Upper lobe of right lung (tissue), 1 donor: ENCODE results near the gene RIPOR2. TPM values are rescaled to one million over a fixed set of nuclear protein-coding genes. Genes with fewer than 3 reads are reported as not detected.

ENCODE experiments used
- ATAC-seq: fragments of 200-7000 bp; cut with Tn5 transposase; one replicate; pipeline ENCODE4 v1.9.1; 2020; ENCODE audit warnings: mild to moderate bottlenecking, moderate library complexity
- DNase-seq: peaks from one replicate; pipeline ENCODE4 v3.0.0-alpha.2; 2020
- H3K27ac ChIP-seq: fragments of 200-600 bp; one replicate; pipeline ENCODE4 v1.8.0; 2022
- H3K27me3 ChIP-seq: fragments of 200-600 bp; one replicate; pipeline ENCODE4 v1.8.0; 2022; ENCODE audit warnings: mild to moderate bottlenecking
- H3K36me3 ChIP-seq: fragments of 200-600 bp; one replicate; pipeline ENCODE4 v1.8.0; 2022
- H3K4me1 ChIP-seq: fragments of 200-600 bp; one replicate; pipeline ENCODE4 v1.8.0; 2022
- H3K4me3 ChIP-seq: fragments of 200-600 bp; one replicate; pipeline ENCODE4 v1.8.0; 2022; ENCODE audit warnings: mild to moderate bottlenecking
- H3K9me3 ChIP-seq: fragments of 200-600 bp; one replicate; pipeline ENCODE4 v1.8.0; 2022
- CTCF ChIP-seq: fragments of 200-600 bp; IDR thresholded peaks from one replicate; pipeline ENCODE4 v1.8.0; 2022; ENCODE audit warnings: antibody characterized with exemption
- intact Hi-C: fragments of 100-400 bp; cut with DNase I; formaldehyde crosslinking; loops from one replicate; pipeline ENCODE4 v1.11.0; 2022
- total RNA-seq: library from RNA; stranded (reverse); fragmentation: NEBNext Ultra II Directional; extraction: Animal tissue kit (Norgen Biotek cat#: 25700); gene quantifications from one replicate; pipeline ENCODE4 v1.2.1, GENCODE V29; 2021
- donor health status: DM: no; HTN: yes; CAD: no; lungs with severe emphysema.

RIPOR2 gene
- total RNA-seq, 1 donor from 2014 or later = 25.6 TPM

- intact Hi-C loops = no loop called here
- no peak overlapping the region for H3K27ac ChIP-seq
- ATAC-seq (no peak), DNase-seq (no peak)
- no peak overlapping the region for H3K4me3 ChIP-seq
- no peaks in the 10 kb centered on the region for H3K27me3 ChIP-seq
- TF ChIP-seq CTCF = no peak
- no peaks in the 10 kb centered on the region for H3K36me3 ChIP-seq
- no peaks in the 10 kb centered on the region for H3K9me3 ChIP-seq
- no peaks in the 10 kb centered on the region for H3K4me1 ChIP-seq
These were observed 33.6 kb upstream of the RIPOR2 start for GRCh38 chr6:24969343-24969860.

- DNase-seq (no peak), ATAC-seq (no peak)
- no peaks in the 10 kb centered on the region for H3K9me3 ChIP-seq
- no peak overlapping the region for H3K27ac ChIP-seq
- no peaks in the 10 kb centered on the region for H3K4me1 ChIP-seq
- no peak for TF ChIP-seq CTCF
- no peaks in the 10 kb centered on the region for H3K36me3 ChIP-seq
- H3K4me3 ChIP-seq = no peak overlapping the region
- intact Hi-C loops = no loop called here
- no peaks in the 10 kb centered on the region for H3K27me3 ChIP-seq
These were observed 33.0 kb upstream of the RIPOR2 start for GRCh38 chr6:24968783-24969182.

DNA sequence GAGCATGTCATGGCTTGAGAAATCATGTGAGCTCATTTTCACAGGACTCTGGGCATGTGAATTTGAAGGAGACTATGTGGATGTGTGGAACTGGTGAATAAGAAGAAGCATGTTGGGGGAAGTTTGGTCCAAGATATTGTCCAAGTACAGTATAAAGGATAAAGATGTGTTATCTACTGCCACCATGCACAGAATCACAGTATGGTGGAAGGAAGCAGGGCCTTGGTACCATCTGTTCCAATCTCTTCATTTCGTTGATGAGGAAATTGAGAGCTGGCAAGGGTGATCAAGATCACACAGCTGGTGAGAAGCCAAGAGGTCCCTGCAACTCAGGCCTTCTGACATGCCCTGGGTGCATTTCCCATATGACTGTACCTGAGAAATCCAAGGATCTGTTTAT, 31.5 kb upstream of the RIPOR2 start:
- H3K4me3 ChIP-seq = no peak overlapping the region
- TF ChIP-seq CTCF = no peak
- intact Hi-C loops = no loop called here
- no peak overlapping the region for H3K27ac ChIP-seq
- ATAC-seq (no peak), DNase-seq (no peak)
- no peaks in the 10 kb centered on the region for H3K9me3 ChIP-seq
- H3K36me3 ChIP-seq = no peaks in the 10 kb centered on the region
- H3K27me3 ChIP-seq = no peaks in the 10 kb centered on the region
- no peaks in the 10 kb centered on the region for H3K4me1 ChIP-seq

DNA sequence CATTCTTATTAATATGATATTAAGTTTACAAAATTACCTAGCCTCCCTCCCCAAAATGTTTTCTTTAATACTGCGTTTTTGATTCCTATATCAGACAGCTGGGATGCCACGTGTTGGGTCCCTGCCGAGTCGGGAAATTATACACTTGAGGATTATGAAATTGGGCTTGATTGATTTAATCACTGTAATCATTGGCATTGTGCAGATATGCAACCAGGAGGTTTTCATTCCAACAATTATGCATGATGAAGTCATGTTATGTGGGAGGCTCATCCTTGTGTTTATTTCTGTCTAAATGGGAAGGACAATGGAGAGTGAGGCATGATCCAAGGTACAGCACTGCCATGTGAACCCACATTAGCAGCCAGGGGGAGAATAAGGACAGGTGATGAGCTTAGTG, 30.6 kb upstream of the RIPOR2 start:
- DNase-seq (no peak), ATAC-seq (no peak)
- H3K4me3 ChIP-seq = no peak overlapping the region
- no peak for TF ChIP-seq CTCF
- H3K4me1 ChIP-seq = no peaks in the 10 kb centered on the region
- H3K27ac ChIP-seq = no peak overlapping the region
- no peaks in the 10 kb centered on the region for H3K9me3 ChIP-seq
- no peaks in the 10 kb centered on the region for H3K27me3 ChIP-seq
- H3K36me3 ChIP-seq = no peaks in the 10 kb centered on the region
- intact Hi-C loops = no loop called here

DNA sequence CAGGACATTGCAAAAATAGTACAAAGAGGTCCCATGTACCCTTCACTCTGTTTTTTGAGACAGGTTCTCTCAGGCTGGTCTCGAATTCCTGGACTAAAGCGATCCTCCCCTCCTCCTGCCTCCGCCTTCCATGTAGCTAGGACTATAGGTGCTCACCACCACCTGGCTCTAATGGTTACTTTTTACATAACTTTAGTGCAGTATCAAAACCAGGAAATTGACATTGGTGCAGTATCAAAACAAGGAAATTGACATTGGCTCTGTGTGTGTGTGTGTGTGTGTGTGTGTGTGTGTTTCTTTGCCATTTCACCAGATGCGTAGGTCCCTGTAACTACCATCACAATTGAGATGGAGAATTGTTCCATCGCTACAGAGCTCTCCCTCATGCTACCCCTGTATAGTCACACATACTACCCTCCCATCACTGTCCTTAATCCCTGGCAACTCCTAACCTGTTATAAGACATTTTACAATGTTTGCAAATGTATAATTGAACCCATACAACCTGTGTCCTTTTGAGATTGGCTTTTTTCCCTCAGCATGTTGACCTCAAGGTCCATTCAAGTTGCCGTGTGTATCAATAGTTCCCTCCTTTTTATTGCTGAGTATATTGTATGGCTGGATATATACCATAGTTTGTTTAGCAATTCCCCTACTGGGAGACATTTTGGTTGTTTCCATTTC, 28.3 kb upstream of the RIPOR2 start:
- ATAC-seq = no peak

More for the DNA sequence above, 28.3 kb upstream of the RIPOR2 start:
- no peaks in the 10 kb centered on the region for H3K4me1 ChIP-seq
- no peak overlapping the region for H3K4me3 ChIP-seq
- no peaks in the 10 kb centered on the region for H3K9me3 ChIP-seq
- intact Hi-C loops = no loop called here
- TF ChIP-seq CTCF = no peak
- no peak for DNase-seq
- no peak overlapping the region for H3K27ac ChIP-seq
- H3K36me3 ChIP-seq = no peaks in the 10 kb centered on the region
- H3K27me3 ChIP-seq = no peaks in the 10 kb centered on the region
